MCF 10A (cell line): Measurements from ENCODE around the gene NCBP3. TPM values are rescaled to one million over a fixed set of nuclear protein-coding genes. Genes with fewer than 3 reads are reported as not detected.
"Not testable (repeated sequence)": the region's sequence is repeated elsewhere in the genome, so short reads cannot be mapped to it uniquely, and the experiment has no call there.

Source experiments
- BruUV-seq: library from RNA; stranded (reverse); fragments of 400-500 nt; replicated peaks from 2 replicates; lab custom pipeline; 2021; lab: Mats Ljungman, UMichigan
- CTCF ChIA-PET: fragments of 300-600 bp; sonication (Branson Sonifier 250); formaldehyde crosslinking; extraction: SDS; loops from one replicate; lab custom pipeline; 2021; ENCODE audit warnings: antibody characterized with exemption, inconsistent platforms; lab: Yijun Ruan, JAX
- POLR2A ChIA-PET: fragments of 300-600, 350-650 bp; sonication (Branson Sonifier 250); formaldehyde crosslinking; extraction: SDS; loops from one replicate; lab custom pipeline; 2020; ENCODE audit warnings: antibody characterized with exemption, inconsistent platforms; lab: Yijun Ruan, JAX
- DNase-seq: peaks from one replicate; pipeline ENCODE4 v3.0.0-alpha.2; 2018; ENCODE audit not compliant: unreplicated experiment
- H3K27ac Mint-ChIP-seq: one replicate; pipeline ENCODE4 v1.8.0; 2022; ENCODE audit warnings: mild to moderate bottlenecking, low read depth, mixed read lengths; ENCODE audit not compliant: unreplicated experiment
- H3K27me3 Mint-ChIP-seq: one replicate; pipeline ENCODE4 v1.8.0; 2022; ENCODE audit warnings: mixed read lengths; ENCODE audit not compliant: insufficient read depth, unreplicated experiment
- H3K36me3 Mint-ChIP-seq: one replicate; pipeline ENCODE4 v1.8.0; 2022; ENCODE audit warnings: mild to moderate bottlenecking, moderate library complexity, mixed read lengths; ENCODE audit not compliant: insufficient read depth, unreplicated experiment
- H3K4me1 Mint-ChIP-seq: one replicate; pipeline ENCODE4 v1.8.0; 2022; ENCODE audit warnings: mixed read lengths; ENCODE audit not compliant: insufficient read depth, unreplicated experiment
- H3K4me3 Mint-ChIP-seq: one replicate; pipeline ENCODE4 v1.8.0; 2022; ENCODE audit warnings: mild to moderate bottlenecking, moderate library complexity, mixed read lengths; ENCODE audit not compliant: unreplicated experiment
- H3K9me3 Mint-ChIP-seq: one replicate; pipeline ENCODE4 v1.8.0; 2022; ENCODE audit warnings: mixed read lengths; ENCODE audit not compliant: unreplicated experiment
- CTCF ChIP-seq: fragments of 200-600 bp; IDR thresholded peaks from one replicate; pipeline ENCODE4 v1.8.0; 2022; ENCODE audit warnings: antibody characterized with exemption, mild to moderate bottlenecking; ENCODE audit not compliant: unreplicated experiment
- intact Hi-C: fragments of 100-400 bp; cut with micrococcal nuclease; formaldehyde crosslinking; loops from 2 replicates; pipeline ENCODE4 v1.14.1; 2022
- total RNA-seq: library from RNA; stranded (reverse); gene quantifications from 2 replicates; pipeline ENCODE4 v1.2.3, GENCODE V29; 2022

NCBP3 gene
- total RNA-seq, 1 experiment from 2014 or later = 47.1 TPM

- CTCF ChIA-PET = interaction anchor here (1.2 to 1.3 kb wide), 2 partner anchors 58 to 59 kb away, joined by 3 to 4 read pairs; no protein-coding TSS in a partner anchor
Measured at GRCh38 chr17:3796110-3796821, 49.8 kb downstream of the NCBP3 start.

GRCh38 chr17:3795390-3796102 is 50.5 kb downstream of the NCBP3 start:
- no peak for DNase-seq
- no TSS peak for BruUV-seq
- no peaks in the 10 kb centered on the region for H3K9me3 Mint-ChIP-seq
- no peaks in the 10 kb centered on the region for H3K36me3 Mint-ChIP-seq
- H3K27me3 Mint-ChIP-seq = no peaks in the 10 kb centered on the region
- peaks cover 6% of the 10 kb centered on the region for H3K4me1 Mint-ChIP-seq
- TF ChIP-seq CTCF = no peak
- ChIA-PET POLR2A (interaction anchor here (0.6 kb wide), 1 partner anchor 1032 kb away, joined by 3 read pairs; no protein-coding TSS in a partner anchor), CTCF (interaction anchor here (1.2 to 1.3 kb wide), 2 partner anchors 57 to 58 kb away, joined by 3 to 4 read pairs; no protein-coding TSS in a partner anchor)
- intact Hi-C loops = no loop called here
- no peak overlapping the region for H3K27ac Mint-ChIP-seq
- H3K4me3 Mint-ChIP-seq = no peak overlapping the region

More at GRCh38 chr17:3796110-3796821, 49.8 kb downstream of the NCBP3 start:
- Mint-ChIP-seq H3K27ac (no peak overlapping the region), H3K36me3 (no peaks in the 10 kb centered on the region), H3K27me3 (no peaks in the 10 kb centered on the region), H3K4me1 (peaks cover 6% of the 10 kb centered on the region), H3K4me3 (no peak overlapping the region), H3K9me3 (no peaks in the 10 kb centered on the region)
- TF ChIP-seq CTCF = no peak
- intact Hi-C loops = no loop called here
- DNase-seq = no peak
- no TSS peak for BruUV-seq
- POLR2A ChIA-PET = interaction anchor here (0.6 kb wide), 1 partner anchor 1032 kb away, joined by 3 read pairs; no protein-coding TSS in a partner anchor

- no TSS peak for BruUV-seq
- CTCF ChIA-PET = no interaction called here
- TF ChIP-seq CTCF = no peak
- H3K4me3 Mint-ChIP-seq = no peak overlapping the region
- DNase-seq = no peak
- H3K36me3 Mint-ChIP-seq = no peaks in the 10 kb centered on the region
- no peaks in the 10 kb centered on the region for H3K9me3 Mint-ChIP-seq
- no peaks in the 10 kb centered on the region for H3K27me3 Mint-ChIP-seq
- POLR2A ChIA-PET = no interaction called here
- H3K27ac Mint-ChIP-seq = no peak overlapping the region
- peaks cover 6% of the 10 kb centered on the region for H3K4me1 Mint-ChIP-seq
- intact Hi-C loops = no loop called here
Measured at GRCh38 chr17:3794557-3795389, 51.3 kb downstream of the NCBP3 start.

GRCh38 chr17:3794152-3794551 is 51.9 kb downstream of the NCBP3 start:
- H3K4me1 Mint-ChIP-seq, DNase-seq, CTCF ChIA-PET, H3K9me3 Mint-ChIP-seq, POLR2A ChIA-PET, H3K27ac Mint-ChIP-seq, H3K4me3 Mint-ChIP-seq, BruUV-seq, H3K36me3 Mint-ChIP-seq, intact Hi-C loops, H3K27me3 Mint-ChIP-seq: not testable (repeated sequence)

GRCh38 chr17:3793258-3793657 is 52.8 kb downstream of the NCBP3 start:
- H3K9me3 Mint-ChIP-seq, H3K36me3 Mint-ChIP-seq, H3K4me1 Mint-ChIP-seq, intact Hi-C loops, DNase-seq, H3K4me3 Mint-ChIP-seq, H3K27me3 Mint-ChIP-seq, POLR2A ChIA-PET, H3K27ac Mint-ChIP-seq, BruUV-seq: not testable (repeated sequence)
- CTCF ChIA-PET = interaction anchor here (0.5 to 0.9 kb wide), 2 partner anchors 56 to 60 kb away, joined by 3 to 4 read pairs; no protein-coding TSS in a partner anchor
